ENCODE data around the gene CCDC185. TPM values are rescaled to one million over a fixed set of nuclear protein-coding genes. Genes with fewer than 3 reads are reported as not detected.
"Not testable (repeated sequence)": the region's sequence is repeated elsewhere in the genome, so short reads cannot be mapped to it uniquely, and the experiment has no call there.

The CCDC185 gene
- total RNA-seq, 1 donor from 2014 or later: not detected

DNA sequence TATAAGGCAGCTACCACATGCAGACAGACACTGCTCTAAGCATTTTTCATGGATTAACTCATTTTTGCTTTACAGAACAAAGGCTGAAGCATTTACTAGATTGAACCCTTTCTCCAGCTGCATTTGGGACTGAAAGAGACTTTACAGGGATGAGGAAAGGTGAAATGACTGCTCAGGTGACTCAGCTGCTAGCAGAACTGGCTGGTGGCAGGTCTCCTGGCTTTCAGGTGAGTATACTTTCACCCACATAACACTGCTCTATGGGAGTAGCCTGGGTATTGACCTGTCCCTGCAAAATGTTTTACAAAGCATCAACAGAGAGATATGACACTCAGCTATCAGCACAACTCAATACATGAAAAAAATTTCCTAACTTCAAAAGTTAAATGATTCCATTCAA, 2.6 kb upstream of the CCDC185 start:
- Histone ChIP-seq H3K9me3 (ENCODE audit: control insufficient read depth in 3 of 3, low read length in 3 of 3) (no peaks in the 10 kb centered on the region), H3K9ac (ENCODE audit: low read depth in 1 of 3, low read length in 3 of 3) (no peak overlapping the region), H3K4me1 (ENCODE audit: control insufficient read depth in 3 of 3, insufficient read depth in 3 of 3, low read length in 3 of 3) (peaks cover 0 to 4% (median 0%) of the 10 kb centered on the region in 3 donors), H3K36me3 (ENCODE audit: control insufficient read depth in 3 of 3, insufficient read depth in 3 of 3, low read length in 3 of 3) (no peaks in the 10 kb centered on the region), H3K4me3 (ENCODE audit: low read length in 3 of 3) (no peak overlapping the region), H3K27me3 (ENCODE audit: control insufficient read depth in 3 of 3, insufficient read depth in 3 of 3, low read length in 3 of 3) (peaks cover 8 to 34% (median 15%) of the 10 kb centered on the region in 3 donors), H3K27ac (ENCODE audit: low read depth, low read length) (no peak overlapping the region)

DNA sequence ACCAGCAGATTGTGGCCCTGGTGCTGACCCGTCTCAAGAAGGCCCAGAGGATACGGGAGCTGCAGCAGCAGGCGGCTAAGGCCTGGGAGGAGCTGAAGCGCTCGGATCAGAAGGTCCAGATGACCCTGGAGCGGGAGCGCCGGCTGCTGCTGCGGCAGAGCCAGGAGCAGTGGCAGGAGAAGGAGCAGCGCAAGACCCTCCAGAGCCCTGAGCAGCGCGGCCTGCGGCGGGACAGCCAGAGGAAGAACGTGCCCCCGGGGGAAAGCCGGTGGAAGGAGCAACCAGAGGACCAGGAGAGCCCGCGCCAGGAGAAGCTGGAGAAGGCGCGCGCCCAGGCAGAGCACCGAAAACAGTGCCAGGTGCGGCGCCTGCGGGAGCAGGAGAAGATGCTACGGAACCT, 1.0 kb downstream of the CCDC185 start:
- Histone ChIP-seq H3K27me3 (ENCODE audit: control insufficient read depth in 3 of 3, insufficient read depth in 3 of 3, low read length in 3 of 3) (peaks cover 8 to 30% (median 15%) of the 10 kb centered on the region in 3 donors), H3K36me3 (ENCODE audit: control insufficient read depth in 3 of 3, insufficient read depth in 3 of 3, low read length in 3 of 3) (no peaks in the 10 kb centered on the region), H3K4me3 (ENCODE audit: low read length in 3 of 3) (no peak overlapping the region)

GRCh38 chr1:223394706-223395105, 1.5 kb downstream of the CCDC185 start:
- Histone ChIP-seq H3K4me3 (ENCODE audit: low read length in 3 of 3) (no peak overlapping the region), H3K36me3 (ENCODE audit: control insufficient read depth in 3 of 3, insufficient read depth in 3 of 3, low read length in 3 of 3) (no peaks in the 10 kb centered on the region), H3K9me3 (ENCODE audit: control insufficient read depth in 3 of 3, low read length in 3 of 3) (no peaks in the 10 kb centered on the region), H3K9ac (ENCODE audit: low read depth in 1 of 3, low read length in 3 of 3) (no peak overlapping the region), H3K4me1 (ENCODE audit: control insufficient read depth in 3 of 3, insufficient read depth in 3 of 3, low read length in 3 of 3) (peaks cover 0 to 4% (median 0%) of the 10 kb centered on the region in 3 donors), H3K27me3 (ENCODE audit: control insufficient read depth in 3 of 3, insufficient read depth in 3 of 3, low read length in 3 of 3) (peaks cover 8 to 28% (median 15%) of the 10 kb centered on the region in 3 donors), H3K27ac (ENCODE audit: low read depth, low read length) (no peak overlapping the region)

More for the DNA sequence above, 1.0 kb downstream of the CCDC185 start:
- no peak overlapping the region for H3K9ac ChIP-seq (ENCODE audit: low read depth in 1 of 3, low read length in 3 of 3)
- peaks cover 0 to 4% (median 0%) of the 10 kb centered on the region in 3 donors for H3K4me1 ChIP-seq (ENCODE audit: control insufficient read depth in 3 of 3, insufficient read depth in 3 of 3, low read length in 3 of 3)
- no peak overlapping the region for H3K27ac ChIP-seq (ENCODE audit: low read depth, low read length)
- H3K9me3 ChIP-seq (ENCODE audit: control insufficient read depth in 3 of 3, low read length in 3 of 3): no peaks in the 10 kb centered on the region

- not testable (repeated sequence) for H3K9ac ChIP-seq (ENCODE audit: low read depth in 1 of 3, low read length in 3 of 3); H3K36me3 ChIP-seq (ENCODE audit: control insufficient read depth in 3 of 3, insufficient read depth in 3 of 3, low read length in 3 of 3); H3K9me3 ChIP-seq (ENCODE audit: control insufficient read depth in 3 of 3, low read length in 3 of 3)
These were observed 6.2 kb downstream of the CCDC185 start for GRCh38 chr1:223399393-223399792.

DNA sequence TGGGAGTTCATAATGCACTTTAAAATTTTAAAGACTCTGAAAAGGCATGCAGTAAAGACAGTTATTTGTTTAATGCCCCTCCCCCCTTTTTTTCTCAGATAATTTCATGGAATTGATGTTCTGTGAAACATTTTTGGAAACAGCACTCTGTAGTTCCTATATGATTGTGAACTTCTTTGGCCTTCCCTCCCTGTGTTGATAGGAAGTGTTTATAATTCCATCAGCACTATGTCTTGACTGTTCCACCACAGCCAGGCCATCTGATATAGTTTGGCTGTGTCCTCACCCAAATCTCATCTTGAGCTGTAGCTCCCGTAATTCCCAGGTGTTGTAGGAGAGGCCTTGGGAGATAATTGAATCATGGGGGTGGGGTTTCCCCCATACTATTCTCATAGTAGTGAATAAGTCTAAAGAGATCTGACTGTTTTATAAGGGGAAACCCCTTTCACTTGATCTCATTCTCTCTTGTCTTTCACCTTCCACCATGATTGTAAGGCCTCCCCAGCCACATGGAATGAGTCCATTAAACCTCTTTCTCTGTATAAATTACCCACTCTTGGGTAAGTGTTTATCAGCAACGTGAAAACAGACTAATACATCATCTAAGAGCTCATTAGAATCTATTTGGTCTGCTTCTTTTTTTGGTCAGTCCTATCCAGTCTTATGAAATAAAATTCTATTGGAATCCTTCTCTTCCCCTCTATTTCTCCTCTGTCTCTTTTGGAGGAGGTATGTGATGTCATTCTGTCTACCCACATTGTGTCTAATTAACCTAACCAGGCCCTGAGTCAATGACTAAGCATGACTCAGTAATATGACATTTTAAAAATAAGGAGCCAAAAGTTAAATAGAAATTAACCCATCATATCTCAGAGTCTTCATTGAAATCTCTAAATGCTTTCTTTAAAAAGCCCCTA, 8.9 kb downstream of the CCDC185 start:
- H3K4me3 ChIP-seq (ENCODE audit: low read length in 3 of 3): no peak overlapping the region

More at GRCh38 chr1:223399393-223399792, 6.2 kb downstream of the CCDC185 start:
- H3K27ac ChIP-seq (ENCODE audit: low read depth, low read length); H3K4me3 ChIP-seq (ENCODE audit: low read length in 3 of 3); H3K4me1 ChIP-seq (ENCODE audit: control insufficient read depth in 3 of 3, insufficient read depth in 3 of 3, low read length in 3 of 3); H3K27me3 ChIP-seq (ENCODE audit: control insufficient read depth in 3 of 3, insufficient read depth in 3 of 3, low read length in 3 of 3): not testable (repeated sequence)

GRCh38 chr1:223402790-223403142, 9.6 kb downstream of the CCDC185 start:
- Histone ChIP-seq H3K27me3 (ENCODE audit: control insufficient read depth in 3 of 3, insufficient read depth in 3 of 3, low read length in 3 of 3) (no peaks in the 10 kb centered on the region), H3K36me3 (ENCODE audit: control insufficient read depth in 3 of 3, insufficient read depth in 3 of 3, low read length in 3 of 3) (no peaks in the 10 kb centered on the region), H3K9ac (ENCODE audit: low read depth in 1 of 3, low read length in 3 of 3) (no peak overlapping the region), H3K9me3 (ENCODE audit: control insufficient read depth in 3 of 3, low read length in 3 of 3) (peaks cover 0 to 3% (median 0%) of the 10 kb centered on the region in 3 donors), H3K4me3 (ENCODE audit: low read length in 3 of 3) (no peak overlapping the region), H3K27ac (ENCODE audit: low read depth, low read length) (no peak overlapping the region), H3K4me1 (ENCODE audit: control insufficient read depth in 3 of 3, insufficient read depth in 3 of 3, low read length in 3 of 3) (no peaks in the 10 kb centered on the region)

More for the DNA sequence above, 8.9 kb downstream of the CCDC185 start:
- H3K36me3 ChIP-seq (ENCODE audit: control insufficient read depth in 3 of 3, insufficient read depth in 3 of 3, low read length in 3 of 3): no peaks in the 10 kb centered on the region
- H3K9ac ChIP-seq (ENCODE audit: low read depth in 1 of 3, low read length in 3 of 3): no peak overlapping the region
- no peaks in the 10 kb centered on the region for H3K4me1 ChIP-seq (ENCODE audit: control insufficient read depth in 3 of 3, insufficient read depth in 3 of 3, low read length in 3 of 3)
- H3K27ac ChIP-seq (ENCODE audit: low read depth, low read length): no peak overlapping the region
- peaks cover 0 to 3% (median 0%) of the 10 kb centered on the region in 3 donors for H3K9me3 ChIP-seq (ENCODE audit: control insufficient read depth in 3 of 3, low read length in 3 of 3)
- H3K27me3 ChIP-seq (ENCODE audit: control insufficient read depth in 3 of 3, insufficient read depth in 3 of 3, low read length in 3 of 3): no peaks in the 10 kb centered on the region

DNA sequence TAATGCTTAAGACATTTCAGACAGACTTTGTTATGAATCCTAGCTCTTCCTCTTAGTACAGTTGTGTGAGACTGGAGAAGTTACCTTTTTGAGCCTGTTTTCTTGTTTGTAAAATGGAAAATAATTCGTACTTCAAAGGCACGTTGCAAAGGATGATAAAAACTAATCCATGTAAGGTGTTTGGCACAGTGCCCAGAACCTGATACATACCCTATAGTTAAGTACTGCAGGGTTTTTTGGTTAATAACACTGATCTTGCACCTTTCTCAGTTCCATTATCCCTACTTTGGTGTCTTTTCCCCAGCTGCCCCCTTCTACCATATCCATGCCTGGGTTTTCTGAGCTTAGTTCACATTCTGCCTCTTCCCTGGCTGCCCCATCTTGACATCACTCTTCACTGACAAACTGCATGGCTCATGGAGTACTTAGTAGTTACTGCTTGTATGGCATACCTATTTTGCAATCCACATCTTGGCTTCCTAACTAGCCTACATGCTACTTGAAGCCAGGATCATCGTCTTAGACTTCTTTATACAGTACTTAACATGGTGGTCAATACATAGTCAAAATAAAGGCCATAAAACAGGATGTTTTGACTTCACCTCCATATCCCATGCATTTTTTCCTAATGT, 10.1 kb downstream of the CCDC185 start:
- Histone ChIP-seq H3K4me1 (ENCODE audit: control insufficient read depth in 3 of 3, insufficient read depth in 3 of 3, low read length in 3 of 3) (no peaks in the 10 kb centered on the region), H3K36me3 (ENCODE audit: control insufficient read depth in 3 of 3, insufficient read depth in 3 of 3, low read length in 3 of 3) (no peaks in the 10 kb centered on the region), H3K27ac (ENCODE audit: low read depth, low read length) (no peak overlapping the region), H3K27me3 (ENCODE audit: control insufficient read depth in 3 of 3, insufficient read depth in 3 of 3, low read length in 3 of 3) (no peaks in the 10 kb centered on the region), H3K9me3 (ENCODE audit: control insufficient read depth in 3 of 3, low read length in 3 of 3) (peaks cover 0 to 3% (median 0%) of the 10 kb centered on the region in 3 donors), H3K9ac (ENCODE audit: low read depth in 1 of 3, low read length in 3 of 3) (no peak overlapping the region), H3K4me3 (ENCODE audit: low read length in 3 of 3) (no peak overlapping the region)

- H3K9ac ChIP-seq (ENCODE audit: low read depth in 1 of 3, low read length in 3 of 3): no peak overlapping the region
- H3K27ac ChIP-seq (ENCODE audit: low read depth, low read length): no peak overlapping the region
- no peaks in the 10 kb centered on the region for H3K4me1 ChIP-seq (ENCODE audit: control insufficient read depth in 3 of 3, insufficient read depth in 3 of 3, low read length in 3 of 3)
- H3K9me3 ChIP-seq (ENCODE audit: control insufficient read depth in 3 of 3, low read length in 3 of 3): peaks cover 0 to 3% (median 0%) of the 10 kb centered on the region in 3 donors
- no peaks in the 10 kb centered on the region for H3K36me3 ChIP-seq (ENCODE audit: control insufficient read depth in 3 of 3, insufficient read depth in 3 of 3, low read length in 3 of 3)
- no peak overlapping the region for H3K4me3 ChIP-seq (ENCODE audit: low read length in 3 of 3)
- H3K27me3 ChIP-seq (ENCODE audit: control insufficient read depth in 3 of 3, insufficient read depth in 3 of 3, low read length in 3 of 3): no peaks in the 10 kb centered on the region
These were observed 12.3 kb downstream of the CCDC185 start for GRCh38 chr1:223405507-223405906.

GRCh38 chr1:223410036-223410435, 16.8 kb downstream of the CCDC185 start:
- no peaks in the 10 kb centered on the region for H3K4me1 ChIP-seq (ENCODE audit: control insufficient read depth in 3 of 3, insufficient read depth in 3 of 3, low read length in 3 of 3)
- H3K27ac ChIP-seq (ENCODE audit: low read depth, low read length): no peak overlapping the region
- H3K4me3 ChIP-seq (ENCODE audit: low read length in 3 of 3): no peak overlapping the region
- H3K9me3 ChIP-seq (ENCODE audit: control insufficient read depth in 3 of 3, low read length in 3 of 3): peaks cover 0 to 3% (median 0%) of the 10 kb centered on the region in 3 donors
- no peak overlapping the region for H3K9ac ChIP-seq (ENCODE audit: low read depth in 1 of 3, low read length in 3 of 3)
- no peaks in the 10 kb centered on the region for H3K36me3 ChIP-seq (ENCODE audit: control insufficient read depth in 3 of 3, insufficient read depth in 3 of 3, low read length in 3 of 3)
- H3K27me3 ChIP-seq (ENCODE audit: control insufficient read depth in 3 of 3, insufficient read depth in 3 of 3, low read length in 3 of 3): no peaks in the 10 kb centered on the region

DNA sequence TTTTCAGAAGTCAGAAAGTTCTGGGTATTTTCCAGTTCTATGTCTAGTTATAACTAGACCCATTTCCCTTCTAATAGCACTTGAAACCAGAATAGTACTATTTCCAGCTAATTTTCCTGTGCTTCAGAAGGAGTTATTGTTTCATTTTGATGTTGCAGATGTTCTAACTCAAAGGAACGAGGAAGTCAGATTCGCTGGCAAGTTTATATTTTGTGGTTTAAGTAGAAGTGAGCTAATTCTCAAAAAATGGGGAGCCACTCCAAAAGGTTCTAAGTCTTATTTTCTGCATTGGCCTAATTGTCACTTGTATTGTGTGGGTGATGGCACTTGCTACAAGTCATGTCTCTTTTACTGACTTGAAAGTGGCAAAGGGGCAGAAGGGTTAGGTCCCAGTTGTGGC, 18.1 kb downstream of the CCDC185 start:
- Histone ChIP-seq H3K36me3 (ENCODE audit: control insufficient read depth in 3 of 3, insufficient read depth in 3 of 3, low read length in 3 of 3) (no peaks in the 10 kb centered on the region), H3K4me3 (ENCODE audit: low read length in 3 of 3) (no peak overlapping the region), H3K27ac (ENCODE audit: low read depth, low read length) (no peak overlapping the region), H3K4me1 (ENCODE audit: control insufficient read depth in 3 of 3, insufficient read depth in 3 of 3, low read length in 3 of 3) (no peaks in the 10 kb centered on the region), H3K9ac (ENCODE audit: low read depth in 1 of 3, low read length in 3 of 3) (no peak overlapping the region), H3K27me3 (ENCODE audit: control insufficient read depth in 3 of 3, insufficient read depth in 3 of 3, low read length in 3 of 3) (no peaks in the 10 kb centered on the region), H3K9me3 (ENCODE audit: control insufficient read depth in 3 of 3, low read length in 3 of 3) (no peaks in the 10 kb centered on the region)
